ENCODE measurements around the gene RAD51B. TPM values are rescaled to one million over a fixed set of nuclear protein-coding genes. Genes with fewer than 3 reads are reported as not detected.
"Not testable (repeated sequence)": the region's sequence is repeated elsewhere in the genome, so short reads cannot be mapped to it uniquely, and the experiment has no call there.

The RAD51B gene
- total RNA-seq, 1 donor from 2014 or later = 14.7 TPM

DNA sequence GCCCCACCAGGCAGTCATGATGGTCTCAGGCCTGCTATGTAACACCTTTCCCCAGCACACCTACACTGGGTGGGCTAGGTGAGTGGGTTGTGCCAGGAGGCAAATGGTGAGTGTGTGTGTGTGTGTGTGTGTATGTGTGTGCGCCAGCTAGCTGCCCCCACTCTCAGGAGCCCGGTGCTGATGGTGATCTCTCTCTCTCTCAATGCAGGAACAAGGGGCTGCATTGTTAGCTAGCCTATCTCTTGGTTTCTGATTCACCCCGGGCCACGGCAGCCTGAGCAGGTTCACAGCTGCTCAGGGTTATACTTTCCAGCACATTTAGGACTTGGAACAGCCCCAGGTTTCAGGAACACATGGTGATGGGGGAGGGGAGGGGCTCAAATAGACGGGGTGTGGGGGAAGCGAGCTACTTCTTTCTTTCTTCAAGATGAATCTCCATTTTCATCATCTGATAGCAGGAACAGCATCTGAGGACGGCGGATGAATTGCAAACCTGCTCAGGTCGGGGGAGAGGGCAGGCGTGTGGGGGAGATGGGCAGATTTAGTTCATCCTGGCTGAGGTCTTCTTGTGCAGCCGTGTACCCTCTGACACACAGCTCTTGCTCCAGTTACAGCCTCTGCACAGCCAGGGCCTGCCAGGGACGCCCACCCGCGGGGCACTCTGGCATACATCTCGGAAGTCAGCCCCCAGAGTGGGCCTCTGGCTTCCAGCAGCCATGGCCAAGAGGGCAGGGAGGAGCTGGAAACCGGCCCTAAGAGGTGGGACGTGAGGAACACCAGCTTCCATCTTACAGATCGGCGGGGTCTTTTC is 835.6 kb downstream of the RAD51B start:
- DNase-seq (ENCODE audit: low spot score) = peak; percentile 83

DNA sequence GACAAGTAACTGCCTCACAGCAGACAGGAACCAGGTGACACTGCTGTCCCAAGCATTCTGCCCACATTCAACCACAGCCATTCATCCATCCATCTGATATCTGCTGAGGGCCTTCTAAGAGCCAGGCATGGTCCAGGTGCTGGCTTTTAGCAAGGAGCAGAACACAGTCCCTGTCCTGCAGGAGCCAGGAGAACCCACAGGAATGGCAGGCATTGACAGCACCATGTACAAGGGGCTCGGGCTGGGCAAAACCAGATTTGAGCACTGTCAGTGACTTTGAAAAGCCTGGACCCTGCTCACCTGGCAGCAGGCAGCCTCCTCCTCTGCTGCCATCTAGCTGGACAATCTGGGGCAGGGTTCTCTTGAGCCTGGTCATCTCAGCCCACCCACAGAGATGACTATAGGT is 836.3 kb downstream of the RAD51B start:
- peak; percentile 65 for DNase-seq (ENCODE audit: low spot score)

DNA sequence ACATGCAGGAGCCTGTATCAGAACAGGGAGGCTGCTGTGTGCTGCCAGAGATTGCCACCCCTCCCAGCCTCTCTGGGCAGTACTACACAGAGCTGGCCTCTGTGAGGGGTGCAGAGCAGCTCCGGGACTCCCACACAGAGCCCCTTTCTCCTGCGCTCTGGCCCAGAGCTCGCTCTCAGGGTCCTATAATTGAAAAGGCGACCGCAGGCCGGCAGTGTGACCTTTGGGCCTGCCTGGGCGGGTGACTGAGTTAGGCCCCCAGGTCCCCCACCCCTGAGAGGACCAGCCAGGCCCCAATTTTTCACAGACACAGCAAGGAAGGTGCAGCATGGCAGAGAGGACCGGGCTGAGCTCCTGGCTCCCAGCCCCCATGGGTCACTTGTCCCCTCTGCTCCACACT is 836.9 kb downstream of the RAD51B start:
- peak; percentile 65 for DNase-seq (ENCODE audit: low spot score)

DNA sequence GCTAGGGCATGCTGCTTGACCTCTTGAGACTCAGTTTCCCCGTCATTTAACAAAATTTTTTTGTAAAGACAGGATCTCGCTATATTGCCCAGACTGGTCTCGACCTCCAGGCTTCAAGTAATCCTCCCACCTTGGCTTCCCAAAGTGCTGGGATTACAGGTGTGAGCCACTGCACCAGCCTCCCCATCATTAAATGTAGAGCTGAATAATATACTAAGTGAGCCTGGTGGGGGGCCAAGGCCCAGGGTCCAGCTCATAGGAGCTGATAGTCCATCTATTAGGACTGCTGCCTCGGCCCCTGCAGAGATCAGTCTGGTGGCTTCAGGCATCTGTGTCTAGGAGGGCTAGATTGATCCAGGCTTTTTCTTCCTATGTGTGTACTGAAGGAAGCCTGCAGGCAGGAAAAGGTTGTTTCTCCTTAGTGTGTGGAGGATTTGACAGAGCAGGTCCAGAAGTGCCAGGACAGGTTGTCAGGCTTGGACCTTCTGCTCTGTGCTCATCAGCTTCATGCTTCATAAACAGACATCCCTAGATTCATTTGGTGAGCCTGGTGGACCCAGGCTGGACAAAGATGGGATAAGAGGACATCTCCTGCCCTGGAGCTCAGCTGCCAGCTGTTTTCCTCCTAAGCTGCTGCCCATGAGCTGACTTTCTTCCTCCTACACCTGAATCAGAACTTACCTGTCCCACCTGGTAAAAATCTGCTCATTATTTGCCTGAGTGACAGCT is 837.9 kb downstream of the RAD51B start:
- no peak for DNase-seq (ENCODE audit: low spot score)

DNA sequence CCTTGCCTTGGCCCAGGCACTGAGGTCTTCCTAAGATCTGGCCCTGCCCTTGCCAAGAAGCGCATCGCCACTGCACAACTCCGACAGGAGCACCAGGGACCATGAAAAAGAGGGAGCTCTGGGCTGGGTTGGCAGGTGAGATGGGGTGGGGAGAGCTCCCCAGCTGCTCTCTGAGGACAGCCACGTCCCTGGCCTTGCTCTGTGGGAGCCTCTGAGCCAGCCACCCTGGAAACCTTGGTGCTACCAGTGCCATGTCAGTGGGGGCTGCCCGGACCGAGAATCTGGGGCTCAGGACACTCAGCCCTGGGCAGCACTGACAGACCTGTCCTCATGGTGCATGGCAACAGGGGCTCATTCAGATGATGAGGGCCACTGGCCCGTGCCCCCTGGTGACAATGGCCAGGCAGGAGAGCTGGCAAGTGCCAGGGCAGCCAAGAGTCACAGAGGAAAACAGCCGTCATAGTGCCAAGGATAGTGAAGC is 838.5 kb downstream of the RAD51B start:
- peak; percentile 71 for DNase-seq (ENCODE audit: low spot score)

DNA sequence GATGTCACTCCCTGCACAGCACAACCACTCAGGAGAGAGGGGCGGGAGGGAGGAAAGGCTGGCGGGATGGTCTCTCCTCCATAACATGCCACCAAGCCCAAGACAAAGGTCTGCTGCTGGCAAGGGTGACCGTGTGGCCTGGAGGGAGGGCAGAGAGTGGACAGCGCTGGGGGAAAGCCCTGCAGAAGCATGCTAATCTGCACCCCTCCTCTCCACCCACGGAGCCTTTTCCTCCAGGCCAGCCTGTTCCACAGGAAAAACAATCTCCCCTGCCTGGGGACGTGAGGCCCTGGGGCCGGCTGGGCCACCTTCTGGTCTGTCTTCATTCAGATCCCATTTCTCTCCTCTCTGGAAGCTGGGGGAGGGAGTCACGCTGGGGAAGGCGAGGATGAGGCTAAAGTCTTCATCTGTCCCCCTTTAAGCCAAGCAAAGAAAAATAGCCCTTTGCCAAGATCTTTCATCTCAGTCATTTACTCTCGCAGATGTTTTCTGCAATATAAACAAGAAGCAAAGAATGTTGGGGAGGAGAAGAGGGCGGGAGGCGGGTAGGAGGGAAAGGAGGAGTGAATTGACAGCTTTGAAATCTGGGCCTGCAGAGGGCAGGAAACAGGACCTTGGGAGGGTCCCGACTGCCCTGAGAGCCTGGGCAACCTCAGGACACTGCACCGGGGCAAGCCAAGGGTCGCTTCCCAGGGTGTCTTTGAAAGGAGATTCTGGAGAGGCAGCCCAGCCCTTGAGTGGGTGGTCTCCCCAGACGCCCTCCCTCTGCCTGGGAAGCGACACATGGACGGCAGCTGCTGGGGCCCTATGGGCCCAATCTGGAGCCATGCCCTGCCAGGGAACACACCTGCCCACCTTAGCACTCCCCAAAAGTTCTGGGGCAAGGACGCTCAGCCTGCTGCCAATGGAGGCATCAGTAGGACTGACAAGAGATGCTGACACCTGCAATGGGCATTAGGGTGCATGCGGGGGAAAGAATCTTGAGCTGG is 839.7 kb downstream of the RAD51B start:
- peak; percentile 47 for DNase-seq (ENCODE audit: low spot score)

DNA sequence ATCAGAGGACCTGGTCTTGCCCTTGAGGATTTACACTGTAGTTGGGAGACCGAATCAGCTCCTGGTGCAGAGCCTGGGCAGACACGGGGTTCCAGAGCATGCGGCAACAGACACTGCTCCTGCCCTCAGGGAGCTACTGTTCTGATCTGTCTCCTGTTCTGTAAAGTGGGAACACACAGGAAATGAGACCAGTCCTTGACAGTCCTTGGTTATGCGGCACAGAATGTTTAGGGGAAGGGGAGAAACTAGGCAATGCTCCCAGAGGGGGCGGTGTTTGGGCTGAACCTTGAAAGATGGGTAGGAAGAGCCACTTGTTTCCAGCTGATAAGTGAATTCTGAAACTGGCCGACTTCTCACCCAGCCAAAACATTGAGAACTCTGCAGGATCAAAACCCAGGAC is 840.9 kb downstream of the RAD51B start:
- no peak for DNase-seq (ENCODE audit: low spot score)

DNA sequence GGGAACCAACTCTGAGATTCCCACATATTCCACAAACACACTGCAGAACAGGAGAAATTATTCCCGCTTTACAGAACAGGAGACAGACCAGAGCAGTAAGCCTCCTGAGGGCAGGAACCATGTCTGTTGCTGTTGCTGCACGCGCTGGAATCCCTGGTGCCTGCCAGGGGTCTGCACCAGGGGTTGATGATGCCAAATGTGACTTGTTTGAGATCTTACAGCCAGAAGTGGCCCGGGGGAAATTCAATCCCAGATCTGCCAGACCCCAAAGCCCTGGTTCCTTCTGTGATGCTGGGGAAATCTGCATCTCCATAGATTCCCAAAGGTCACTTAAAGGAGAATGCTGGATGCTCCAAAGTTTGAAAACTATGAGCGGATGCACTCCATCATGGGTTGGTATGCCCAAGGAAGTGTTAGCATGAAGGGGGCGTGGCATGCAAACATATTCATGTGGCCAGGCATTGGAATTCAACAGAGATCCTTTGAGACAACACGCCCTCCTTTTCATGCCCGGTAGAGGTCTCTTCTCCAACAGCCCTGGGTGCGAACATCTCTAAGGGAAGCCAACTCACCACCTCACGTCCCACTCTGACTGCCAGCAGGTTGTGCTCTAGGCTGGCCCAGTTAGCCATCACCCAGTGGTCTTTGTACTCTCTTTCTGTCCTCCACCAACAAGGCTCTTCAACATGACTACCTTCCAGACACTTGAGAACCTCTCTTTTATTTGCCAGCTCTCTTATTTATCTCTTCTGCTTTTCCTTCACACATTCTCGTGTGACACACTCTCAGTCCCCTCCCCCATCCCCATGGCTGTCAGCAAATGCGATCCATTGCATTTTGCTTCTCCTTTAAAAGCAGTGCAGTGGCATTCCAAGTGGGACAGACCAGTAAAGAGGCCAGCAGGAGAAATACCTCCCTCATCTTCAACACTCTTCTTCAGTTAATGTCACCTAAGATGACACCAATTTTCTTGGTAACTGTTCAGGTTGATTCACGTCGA is 841.9 kb downstream of the RAD51B start:
- peak; percentile 47 for DNase-seq (ENCODE audit: low spot score)

DNA sequence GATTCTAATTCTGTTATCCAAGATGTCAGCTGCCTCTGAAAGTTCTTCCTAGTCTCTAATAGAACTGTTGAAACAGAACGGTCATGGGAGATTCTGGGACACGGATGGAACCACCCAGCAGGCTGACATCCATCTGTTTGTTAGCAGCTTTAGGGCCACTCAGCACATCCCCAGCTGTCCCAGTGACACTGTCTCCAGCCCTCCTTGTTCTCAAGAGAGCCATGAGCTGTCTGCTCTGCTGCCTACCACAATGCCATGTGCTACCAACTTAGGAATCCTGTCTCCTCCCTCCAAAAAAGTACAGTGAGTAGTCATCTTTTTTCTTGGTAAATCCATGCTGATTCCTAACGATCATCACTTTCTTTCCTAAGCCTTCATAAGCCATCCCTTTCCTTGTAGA is 842.8 kb downstream of the RAD51B start:
- DNase-seq (ENCODE audit: low spot score) = no peak

DNA sequence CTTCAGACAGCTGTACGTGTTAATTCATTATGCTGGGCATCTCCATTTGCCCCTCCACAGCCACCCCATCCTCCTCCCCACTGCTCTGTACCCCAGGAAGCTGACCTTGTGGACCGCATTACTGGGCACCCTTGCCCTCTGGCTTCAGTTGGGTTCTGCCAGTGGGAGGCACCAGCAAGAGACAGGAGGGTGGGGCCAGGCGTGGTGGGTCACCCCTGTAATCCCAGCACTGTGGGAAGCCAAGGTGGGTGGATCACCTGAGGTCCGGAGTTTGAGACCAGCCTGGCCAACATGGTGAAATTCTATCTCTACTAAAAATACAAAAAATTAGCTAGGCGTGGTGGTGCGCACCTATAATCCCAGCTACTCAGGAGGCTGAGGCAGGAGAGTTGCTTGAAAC is 843.2 kb downstream of the RAD51B start:
- not testable (repeated sequence) for DNase-seq (ENCODE audit: low spot score)

DNA sequence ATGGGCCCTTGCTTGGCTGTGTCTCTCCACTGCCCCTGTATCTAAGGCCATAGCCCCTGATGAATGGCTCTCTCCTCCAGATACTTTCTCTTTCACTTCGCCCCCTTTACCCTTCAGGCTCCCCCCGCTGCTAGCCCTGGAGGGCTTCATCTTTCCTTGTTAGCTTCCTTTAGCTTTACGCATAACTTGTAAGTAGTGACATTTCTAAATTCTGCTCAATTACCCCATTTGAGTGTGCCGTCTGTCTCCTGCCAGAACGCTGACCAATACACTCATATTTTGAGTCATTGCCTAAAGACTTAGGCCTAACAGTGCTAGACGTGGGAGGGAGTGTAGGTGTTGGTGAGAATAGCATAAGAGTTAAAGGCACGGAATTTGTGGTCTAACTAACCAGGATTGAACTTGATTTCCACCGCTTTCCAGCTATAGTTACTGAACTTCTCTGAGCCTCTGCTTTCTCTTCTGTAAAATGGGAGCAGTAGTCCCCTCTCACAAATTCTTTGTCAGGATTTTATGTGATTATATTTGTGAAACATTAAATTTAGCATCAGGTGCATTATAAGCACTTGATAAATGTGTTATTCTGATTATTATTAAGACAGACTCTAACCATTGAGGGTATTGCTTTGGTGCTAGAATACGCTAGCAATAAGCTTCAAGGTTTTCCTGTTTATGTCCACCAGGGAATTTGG is 844.0 kb downstream of the RAD51B start:
- no peak for DNase-seq (ENCODE audit: low spot score)

DNA sequence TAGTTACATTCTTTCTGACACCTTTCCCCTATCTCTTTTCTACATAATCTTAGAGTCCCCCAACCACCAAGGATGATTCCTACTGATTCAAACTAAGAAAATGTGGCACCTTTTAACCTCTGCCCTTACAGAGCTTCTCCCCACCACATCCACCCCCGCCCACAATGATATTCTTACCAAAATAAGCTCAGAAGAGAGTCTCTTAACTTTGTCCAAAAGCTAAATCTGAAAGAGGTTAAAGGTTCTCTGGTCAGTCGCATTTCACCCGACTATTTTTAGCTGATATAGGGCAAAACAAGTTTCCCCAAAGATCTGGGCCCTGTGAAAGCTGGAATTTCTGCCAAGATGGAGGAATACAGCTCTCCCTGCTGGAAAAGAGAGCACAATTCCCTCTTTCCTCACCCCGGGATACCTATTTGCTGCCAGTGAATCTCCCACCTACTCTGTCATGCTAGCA is 844.7 kb downstream of the RAD51B start:
- no peak for DNase-seq (ENCODE audit: low spot score)

DNA sequence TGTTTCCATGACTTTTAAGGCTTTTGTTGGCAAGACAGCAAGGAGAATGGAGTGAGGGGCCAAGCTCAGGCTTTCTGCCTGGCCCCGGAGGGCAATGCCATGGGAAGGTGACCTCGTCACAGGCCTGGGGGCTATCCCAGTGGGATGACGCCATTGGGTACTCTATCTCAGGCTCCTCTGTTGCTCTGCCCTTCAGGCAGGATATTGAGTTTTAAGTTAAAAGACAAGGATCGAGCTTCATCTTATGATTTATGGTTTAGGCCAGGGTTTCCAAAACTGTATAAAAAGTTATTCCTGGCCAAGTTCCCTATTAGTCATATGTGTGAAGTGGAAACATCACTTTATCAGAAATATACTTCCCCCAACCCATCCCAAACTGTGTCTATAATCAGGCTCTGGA is 845.6 kb downstream of the RAD51B start:
- no peak for DNase-seq (ENCODE audit: low spot score)

DNA sequence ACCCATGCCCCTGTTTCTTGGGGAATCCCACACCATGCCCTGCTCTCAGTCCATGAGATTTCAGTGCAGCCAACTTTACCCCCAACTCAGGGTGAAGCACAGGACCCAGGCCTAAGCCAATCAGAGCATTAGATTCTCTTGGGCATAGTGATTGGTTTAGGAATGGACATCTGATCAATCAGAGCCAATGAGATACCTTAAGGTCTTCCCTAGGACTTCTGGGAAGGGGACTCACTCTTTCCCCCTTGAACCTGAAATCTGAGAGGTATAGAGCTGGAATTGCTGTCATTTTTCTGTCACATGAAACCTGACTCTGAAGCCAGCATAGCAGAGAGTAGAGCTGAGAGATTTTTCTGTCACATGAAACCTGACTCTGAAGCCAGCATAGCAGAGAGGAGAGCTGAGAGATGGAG is 846.2 kb downstream of the RAD51B start:
- no peak for DNase-seq (ENCODE audit: low spot score)

DNA sequence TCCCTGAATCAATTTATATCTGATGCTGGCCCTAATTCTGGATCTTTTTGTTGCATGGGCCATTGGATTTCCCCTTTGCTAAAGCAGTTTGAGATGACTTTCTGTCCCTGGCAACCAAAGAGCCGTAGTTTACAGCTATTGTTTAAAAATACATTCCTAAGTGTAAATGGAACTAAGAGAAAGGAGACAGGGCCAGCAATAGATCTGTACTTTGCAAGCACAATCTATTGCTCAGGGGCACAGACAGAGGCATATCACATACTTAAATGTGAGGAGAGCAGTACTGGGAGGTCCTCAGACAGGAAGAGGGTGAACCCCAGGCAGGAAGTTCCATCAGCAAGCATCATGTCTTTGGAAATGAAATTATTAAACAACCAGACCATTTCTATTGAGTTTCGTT is 846.7 kb downstream of the RAD51B start:
- no peak for DNase-seq (ENCODE audit: low spot score)

DNA sequence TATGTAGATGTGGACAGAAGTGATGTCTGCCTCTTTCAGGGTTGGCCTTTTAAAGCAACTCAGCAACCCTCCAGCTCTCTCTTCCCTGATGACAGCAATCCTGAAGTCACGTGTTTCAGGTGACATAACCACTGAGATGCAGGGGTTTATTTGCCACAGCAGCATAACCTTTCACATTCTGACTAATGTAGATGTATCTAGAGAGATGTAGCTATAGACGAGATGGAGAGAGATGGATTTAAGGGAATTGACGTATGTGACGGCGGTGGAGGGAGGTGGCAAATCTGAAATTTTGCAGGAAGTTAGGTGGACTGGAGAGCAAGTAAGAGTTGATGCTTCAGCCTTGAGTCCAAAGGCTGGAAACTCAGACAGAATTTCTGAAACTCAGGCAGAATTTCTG is 847.3 kb downstream of the RAD51B start:
- no peak for DNase-seq (ENCODE audit: low spot score)

DNA sequence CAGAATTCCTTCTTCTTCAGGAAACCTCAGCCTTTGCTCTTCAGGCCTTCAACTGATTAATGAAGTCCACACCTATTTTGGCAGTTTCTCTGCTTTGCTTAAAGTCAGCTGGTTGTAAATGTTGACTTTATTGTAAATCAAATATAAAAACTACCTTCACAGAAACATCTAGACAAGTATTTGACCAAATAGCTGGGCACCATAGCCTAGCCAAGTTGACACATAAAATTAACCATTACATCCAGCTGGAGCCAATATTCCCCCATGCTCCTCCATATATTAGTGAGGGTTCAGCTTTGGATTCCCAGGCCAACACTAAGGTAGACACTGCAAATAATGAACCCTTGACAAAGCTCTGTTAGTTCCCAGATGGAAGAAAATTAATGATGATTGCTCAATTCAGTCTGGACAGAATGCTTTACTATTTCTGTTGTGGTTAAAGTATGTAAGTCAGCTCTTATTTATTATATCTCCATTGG is 847.8 kb downstream of the RAD51B start:
- DNase-seq (ENCODE audit: low spot score) = no peak

DNA sequence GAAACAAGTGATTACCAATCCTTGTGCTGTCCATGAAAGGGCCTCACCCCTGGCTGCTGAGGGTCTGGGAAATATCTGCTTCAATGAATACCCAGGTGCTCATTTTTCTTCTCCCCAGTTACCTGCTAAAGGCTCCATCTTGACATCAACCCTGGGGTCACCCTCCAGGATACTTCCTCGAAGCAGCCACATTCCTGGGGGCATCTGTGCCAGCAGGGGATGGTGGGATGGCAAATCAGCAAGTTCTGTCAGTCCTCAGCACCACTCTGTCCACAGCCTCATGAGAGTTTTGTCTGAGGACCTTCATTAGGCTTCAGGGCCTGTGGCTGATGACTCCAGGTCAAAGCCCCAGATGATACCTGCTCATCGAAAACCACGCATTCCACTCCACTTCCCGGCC is 848.4 kb downstream of the RAD51B start:
- peak; percentile 47 for DNase-seq (ENCODE audit: low spot score)

DNA sequence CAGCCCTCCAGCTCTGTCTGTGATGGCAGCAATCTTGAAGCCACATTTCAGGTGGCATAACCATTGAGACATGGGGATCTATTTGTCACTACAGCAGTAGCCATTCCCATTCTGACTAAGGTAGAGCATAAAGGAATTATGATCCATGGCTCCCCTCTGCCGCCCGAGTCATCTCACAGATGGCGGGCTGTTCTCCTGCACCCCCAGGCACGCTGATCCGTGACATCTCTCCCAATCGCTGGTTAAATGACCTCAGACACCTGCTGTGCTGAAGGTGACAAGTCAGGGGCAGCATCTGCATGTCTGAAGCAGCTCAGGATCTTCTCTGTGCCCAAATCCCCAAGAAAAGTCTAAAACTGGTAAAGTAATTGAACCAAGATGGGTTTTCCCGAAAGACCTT is 849.0 kb downstream of the RAD51B start:
- peak; percentile 79 for DNase-seq (ENCODE audit: low spot score)

All from mesenteric fat pad (tissue), 1 donor.